ENCODE data around the gene MYO1D.

DNA sequence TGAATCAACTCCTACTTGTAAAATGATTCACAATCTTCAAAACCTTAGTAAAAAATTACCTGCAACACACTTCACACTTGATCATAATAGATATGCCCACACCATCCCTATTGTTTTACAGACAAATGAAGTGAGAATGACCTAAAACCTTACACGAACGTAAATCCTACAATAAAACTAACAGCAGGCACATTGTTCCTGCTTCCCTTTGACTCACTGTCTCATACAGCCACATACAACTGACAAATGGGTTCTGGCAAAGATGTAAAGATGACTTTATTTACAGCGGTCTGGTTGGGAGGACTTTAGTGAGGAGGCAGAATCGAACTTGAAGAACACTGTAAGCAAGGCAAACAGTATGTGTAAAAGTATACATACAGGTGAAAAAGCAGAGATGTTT is 188.7 kb downstream of the MYO1D start:
- TF ChIP-seq, protein P1, sequence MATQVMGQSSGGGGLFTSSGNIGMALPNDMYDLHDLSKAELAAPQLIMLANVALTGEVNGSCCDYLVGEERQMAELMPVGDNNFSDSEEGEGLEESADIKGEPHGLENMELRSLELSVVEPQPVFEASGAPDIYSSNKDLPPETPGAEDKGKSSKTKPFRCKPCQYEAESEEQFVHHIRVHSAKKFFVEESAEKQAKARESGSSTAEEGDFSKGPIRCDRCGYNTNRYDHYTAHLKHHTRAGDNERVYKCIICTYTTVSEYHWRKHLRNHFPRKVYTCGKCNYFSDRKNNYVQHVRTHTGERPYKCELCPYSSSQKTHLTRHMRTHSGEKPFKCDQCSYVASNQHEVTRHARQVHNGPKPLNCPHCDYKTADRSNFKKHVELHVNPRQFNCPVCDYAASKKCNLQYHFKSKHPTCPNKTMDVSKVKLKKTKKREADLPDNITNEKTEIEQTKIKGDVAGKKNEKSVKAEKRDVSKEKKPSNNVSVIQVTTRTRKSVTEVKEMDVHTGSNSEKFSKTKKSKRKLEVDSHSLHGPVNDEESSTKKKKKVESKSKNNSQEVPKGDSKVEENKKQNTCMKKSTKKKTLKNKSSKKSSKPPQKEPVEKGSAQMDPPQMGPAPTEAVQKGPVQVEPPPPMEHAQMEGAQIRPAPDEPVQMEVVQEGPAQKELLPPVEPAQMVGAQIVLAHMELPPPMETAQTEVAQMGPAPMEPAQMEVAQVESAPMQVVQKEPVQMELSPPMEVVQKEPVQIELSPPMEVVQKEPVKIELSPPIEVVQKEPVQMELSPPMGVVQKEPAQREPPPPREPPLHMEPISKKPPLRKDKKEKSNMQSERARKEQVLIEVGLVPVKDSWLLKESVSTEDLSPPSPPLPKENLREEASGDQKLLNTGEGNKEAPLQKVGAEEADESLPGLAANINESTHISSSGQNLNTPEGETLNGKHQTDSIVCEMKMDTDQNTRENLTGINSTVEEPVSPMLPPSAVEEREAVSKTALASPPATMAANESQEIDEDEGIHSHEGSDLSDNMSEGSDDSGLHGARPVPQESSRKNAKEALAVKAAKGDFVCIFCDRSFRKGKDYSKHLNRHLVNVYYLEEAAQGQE (IDR thresholded peaks at IDR 0.05; ENCODE audit: borderline replicate concordance in 1 of 2, low read depth in 1 of 2, low read length in 2 of 2) = no peak
- no peak for TF ChIP-seq EZH2 (conservative IDR thresholded peaks at IDR 0.05; ENCODE audit: low read depth, low read length)
- TF ChIP-seq, protein P2, sequence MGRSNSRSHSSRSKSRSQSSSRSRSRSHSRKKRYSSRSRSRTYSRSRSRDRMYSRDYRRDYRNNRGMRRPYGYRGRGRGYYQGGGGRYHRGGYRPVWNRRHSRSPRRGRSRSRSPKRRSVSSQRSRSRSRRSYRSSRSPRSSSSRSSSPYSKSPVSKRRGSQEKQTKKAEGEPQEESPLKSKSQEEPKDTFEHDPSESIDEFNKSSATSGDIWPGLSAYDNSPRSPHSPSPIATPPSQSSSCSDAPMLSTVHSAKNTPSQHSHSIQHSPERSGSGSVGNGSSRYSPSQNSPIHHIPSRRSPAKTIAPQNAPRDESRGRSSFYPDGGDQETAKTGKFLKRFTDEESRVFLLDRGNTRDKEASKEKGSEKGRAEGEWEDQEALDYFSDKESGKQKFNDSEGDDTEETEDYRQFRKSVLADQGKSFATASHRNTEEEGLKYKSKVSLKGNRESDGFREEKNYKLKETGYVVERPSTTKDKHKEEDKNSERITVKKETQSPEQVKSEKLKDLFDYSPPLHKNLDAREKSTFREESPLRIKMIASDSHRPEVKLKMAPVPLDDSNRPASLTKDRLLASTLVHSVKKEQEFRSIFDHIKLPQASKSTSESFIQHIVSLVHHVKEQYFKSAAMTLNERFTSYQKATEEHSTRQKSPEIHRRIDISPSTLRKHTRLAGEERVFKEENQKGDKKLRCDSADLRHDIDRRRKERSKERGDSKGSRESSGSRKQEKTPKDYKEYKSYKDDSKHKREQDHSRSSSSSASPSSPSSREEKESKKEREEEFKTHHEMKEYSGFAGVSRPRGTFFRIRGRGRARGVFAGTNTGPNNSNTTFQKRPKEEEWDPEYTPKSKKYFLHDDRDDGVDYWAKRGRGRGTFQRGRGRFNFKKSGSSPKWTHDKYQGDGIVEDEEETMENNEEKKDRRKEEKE (IDR thresholded peaks at IDR 0.05) = no peak
- TF ChIP-seq, protein P3, sequence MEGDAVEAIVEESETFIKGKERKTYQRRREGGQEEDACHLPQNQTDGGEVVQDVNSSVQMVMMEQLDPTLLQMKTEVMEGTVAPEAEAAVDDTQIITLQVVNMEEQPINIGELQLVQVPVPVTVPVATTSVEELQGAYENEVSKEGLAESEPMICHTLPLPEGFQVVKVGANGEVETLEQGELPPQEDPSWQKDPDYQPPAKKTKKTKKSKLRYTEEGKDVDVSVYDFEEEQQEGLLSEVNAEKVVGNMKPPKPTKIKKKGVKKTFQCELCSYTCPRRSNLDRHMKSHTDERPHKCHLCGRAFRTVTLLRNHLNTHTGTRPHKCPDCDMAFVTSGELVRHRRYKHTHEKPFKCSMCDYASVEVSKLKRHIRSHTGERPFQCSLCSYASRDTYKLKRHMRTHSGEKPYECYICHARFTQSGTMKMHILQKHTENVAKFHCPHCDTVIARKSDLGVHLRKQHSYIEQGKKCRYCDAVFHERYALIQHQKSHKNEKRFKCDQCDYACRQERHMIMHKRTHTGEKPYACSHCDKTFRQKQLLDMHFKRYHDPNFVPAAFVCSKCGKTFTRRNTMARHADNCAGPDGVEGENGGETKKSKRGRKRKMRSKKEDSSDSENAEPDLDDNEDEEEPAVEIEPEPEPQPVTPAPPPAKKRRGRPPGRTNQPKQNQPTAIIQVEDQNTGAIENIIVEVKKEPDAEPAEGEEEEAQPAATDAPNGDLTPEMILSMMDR (CRISPR knock-in tag; IDR thresholded peaks at IDR 0.05) = no peak

Data from HepG2 (cell line).